ENCODE data around the gene HSPE1. TPM values are rescaled to one million over a fixed set of nuclear protein-coding genes. Genes with fewer than 3 reads are reported as not detected.
"Not testable (repeated sequence)": the region's sequence is repeated elsewhere in the genome, so short reads cannot be mapped to it uniquely, and the experiment has no call there.

The HSPE1 gene
- total RNA-seq, 1 donor, result 23.5 TPM

DNA sequence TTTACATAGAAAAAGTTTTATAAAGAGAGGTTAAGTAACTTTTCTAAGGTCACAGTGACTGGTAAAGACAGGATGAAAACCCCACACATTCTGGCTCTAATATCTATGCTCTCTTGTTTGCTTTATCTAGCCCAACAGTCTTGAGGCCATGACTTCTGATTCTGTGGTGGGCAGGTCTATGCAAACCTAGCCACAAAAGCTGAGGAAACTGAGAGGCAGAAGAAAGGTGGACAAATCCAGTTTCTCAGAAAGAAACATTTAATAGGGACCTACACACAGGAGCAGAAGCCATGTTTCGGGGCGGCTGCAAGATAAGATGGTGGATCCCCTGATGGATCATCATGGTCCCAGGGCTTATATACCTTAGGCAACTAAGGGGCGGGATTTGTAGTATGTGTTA, 22.4 kb upstream of the HSPE1 start:
- no peak overlapping the region for H3K4me3 ChIP-seq (ENCODE audit: insufficient read depth, low read length)
- H4K20me1 ChIP-seq (ENCODE audit: insufficient read depth, low read length), result no peaks in the 10 kb centered on the region
- no peak overlapping the region for H2AFZ ChIP-seq (ENCODE audit: low read length)
- DNase-seq (ENCODE audit: insufficient read length, low spot score, missing footprints), result no peak
- no peaks in the 10 kb centered on the region for H3K27me3 ChIP-seq (ENCODE audit: insufficient read depth, low read length)
- no peaks in the 10 kb centered on the region for H3K79me2 ChIP-seq (ENCODE audit: insufficient read depth, low read length)
- no peak for TF ChIP-seq CTCF (IDR thresholded peaks at IDR 0.05; ENCODE audit: extremely low read depth, low read depth, low read length)
- no peaks in the 10 kb centered on the region for H3K4me1 ChIP-seq (ENCODE audit: insufficient read depth, low read length)
- peaks cover 53% of the 10 kb centered on the region for H3K36me3 ChIP-seq (ENCODE audit: insufficient read depth, low read length)
- no peak overlapping the region for H3K27ac ChIP-seq (ENCODE audit: low read depth, low read length)
- H3K4me2 ChIP-seq (ENCODE audit: insufficient read depth, low read length), result no peak overlapping the region
- no peaks in the 10 kb centered on the region for H3K9me3 ChIP-seq (ENCODE audit: low read depth, low read length)

DNA sequence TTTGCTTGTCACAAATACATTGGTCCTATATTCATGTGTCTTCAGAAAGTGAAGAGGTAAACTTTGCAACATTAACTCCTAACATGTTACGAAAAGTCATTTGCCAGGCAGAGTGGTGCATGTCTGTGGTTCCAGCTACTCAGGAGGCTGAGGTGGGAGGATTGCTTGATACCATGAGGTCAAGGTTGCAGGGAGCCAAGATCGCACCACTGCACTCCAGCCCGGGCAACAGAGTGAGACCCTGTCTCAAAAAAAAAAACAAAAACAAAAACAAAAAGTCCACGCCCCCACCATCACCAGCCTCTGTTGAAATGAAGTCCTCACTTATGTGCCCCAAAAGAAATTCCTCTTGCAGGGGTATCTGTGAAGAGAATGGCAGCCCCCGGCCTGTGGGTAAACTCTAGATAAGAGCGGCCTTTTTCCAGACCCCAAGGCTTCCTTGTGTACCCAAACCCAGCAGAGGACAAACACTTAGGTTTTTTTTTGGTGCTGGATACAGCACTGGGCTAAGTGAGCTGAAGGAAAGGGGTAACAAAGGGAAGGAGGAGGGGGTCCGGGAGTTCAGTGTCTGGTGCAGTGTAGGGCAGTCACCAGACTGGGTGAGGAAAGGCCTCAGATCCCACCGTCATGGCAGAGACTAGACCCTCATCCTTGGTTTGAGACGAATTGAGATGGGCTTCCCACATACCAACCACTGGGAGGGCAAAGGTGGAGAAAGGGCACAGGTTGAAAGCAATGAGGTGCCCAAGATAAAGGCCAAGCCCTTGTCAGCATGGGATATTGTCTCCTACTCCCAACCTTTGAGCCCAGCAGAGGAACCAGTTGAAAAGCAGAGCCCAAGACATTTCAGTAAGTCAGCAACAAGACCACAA, 19.8 kb upstream of the HSPE1 start:
- DNase-seq (ENCODE audit: insufficient read length, low spot score, missing footprints), result no peak
- Histone ChIP-seq H4K20me1 (ENCODE audit: insufficient read depth, low read length) (no peaks in the 10 kb centered on the region), H3K9me3 (ENCODE audit: low read depth, low read length) (peaks cover 4% of the 10 kb centered on the region), H3K4me3 (ENCODE audit: insufficient read depth, low read length) (no peak overlapping the region), H3K27ac (ENCODE audit: low read depth, low read length) (no peak overlapping the region), H3K36me3 (ENCODE audit: insufficient read depth, low read length) (peaks cover 41% of the 10 kb centered on the region), H3K4me1 (ENCODE audit: insufficient read depth, low read length) (no peaks in the 10 kb centered on the region), H3K27me3 (ENCODE audit: insufficient read depth, low read length) (no peaks in the 10 kb centered on the region), H2AFZ (ENCODE audit: low read length) (no peak overlapping the region), H3K79me2 (ENCODE audit: insufficient read depth, low read length) (no peaks in the 10 kb centered on the region), H3K4me2 (ENCODE audit: insufficient read depth, low read length) (no peak overlapping the region)
- TF ChIP-seq CTCF (IDR thresholded peaks at IDR 0.05; ENCODE audit: extremely low read depth, low read depth, low read length), result no peak

DNA sequence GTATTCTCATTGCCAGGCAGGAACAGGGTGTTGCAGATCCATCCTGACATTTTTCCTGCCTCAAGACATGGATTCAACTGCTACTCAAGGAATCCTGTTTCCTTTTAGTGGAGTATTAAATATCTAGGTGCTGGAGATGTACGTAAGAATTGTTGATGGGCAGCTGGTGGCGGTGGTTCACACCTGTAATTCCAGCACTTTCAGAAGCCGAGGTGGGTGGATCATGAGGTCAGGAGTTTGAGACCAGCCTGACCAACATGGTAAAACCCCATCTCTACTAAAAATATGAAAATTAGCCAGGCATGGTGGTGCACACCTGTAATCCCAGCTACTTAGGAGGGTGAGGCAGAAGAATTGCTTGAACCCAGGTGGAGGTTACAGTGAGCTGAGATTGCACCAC, 15.9 kb upstream of the HSPE1 start:
- H3K27ac ChIP-seq (ENCODE audit: low read depth, low read length); H2AFZ ChIP-seq (ENCODE audit: low read length); H3K79me2 ChIP-seq (ENCODE audit: insufficient read depth, low read length); H3K4me3 ChIP-seq (ENCODE audit: insufficient read depth, low read length); DNase-seq (ENCODE audit: insufficient read length, low spot score, missing footprints); H3K9me3 ChIP-seq (ENCODE audit: low read depth, low read length); H3K4me1 ChIP-seq (ENCODE audit: insufficient read depth, low read length); H4K20me1 ChIP-seq (ENCODE audit: insufficient read depth, low read length); H3K4me2 ChIP-seq (ENCODE audit: insufficient read depth, low read length); H3K27me3 ChIP-seq (ENCODE audit: insufficient read depth, low read length): not testable (repeated sequence)
- H3K36me3 ChIP-seq (ENCODE audit: insufficient read depth, low read length), result peaks cover 45% of the 10 kb centered on the region

DNA sequence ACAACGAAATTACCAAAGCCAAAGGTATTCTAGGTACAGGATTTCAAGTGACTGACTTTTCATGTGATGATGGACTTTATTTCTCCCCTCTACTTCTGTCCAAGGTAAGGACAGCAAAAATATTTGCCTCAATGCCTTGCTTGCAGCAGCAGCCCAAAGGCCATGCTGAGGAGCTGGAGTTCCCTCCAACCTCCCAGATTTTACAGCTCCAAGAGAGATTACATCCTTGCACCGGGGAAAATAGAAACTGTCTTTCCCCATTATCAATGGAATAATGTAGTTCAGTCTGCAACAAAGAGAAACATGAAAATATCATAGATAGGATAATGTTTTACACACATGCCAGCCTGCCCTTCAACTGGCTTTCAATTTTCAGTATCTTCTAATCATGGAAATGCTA, 14.0 kb upstream of the HSPE1 start:
- peaks cover 4% of the 10 kb centered on the region for H3K9me3 ChIP-seq (ENCODE audit: low read depth, low read length)
- H3K27me3 ChIP-seq (ENCODE audit: insufficient read depth, low read length), result no peaks in the 10 kb centered on the region
- no peak overlapping the region for H3K27ac ChIP-seq (ENCODE audit: low read depth, low read length)
- no peaks in the 10 kb centered on the region for H3K79me2 ChIP-seq (ENCODE audit: insufficient read depth, low read length)
- H4K20me1 ChIP-seq (ENCODE audit: insufficient read depth, low read length), result no peaks in the 10 kb centered on the region
- H2AFZ ChIP-seq (ENCODE audit: low read length), result no peak overlapping the region
- no peak overlapping the region for H3K4me3 ChIP-seq (ENCODE audit: insufficient read depth, low read length)
- no peaks in the 10 kb centered on the region for H3K4me1 ChIP-seq (ENCODE audit: insufficient read depth, low read length)
- DNase-seq (ENCODE audit: insufficient read length, low spot score, missing footprints), result no peak
- H3K4me2 ChIP-seq (ENCODE audit: insufficient read depth, low read length), result no peak overlapping the region
- TF ChIP-seq CTCF (IDR thresholded peaks at IDR 0.05; ENCODE audit: extremely low read depth, low read depth, low read length), result no peak
- H3K36me3 ChIP-seq (ENCODE audit: insufficient read depth, low read length), result peaks cover 60% of the 10 kb centered on the region
